Left lung (tissue), 10 donors: Measurements from ENCODE around the gene LIM2. TPM values are rescaled to one million over a fixed set of nuclear protein-coding genes. Genes with fewer than 3 reads are reported as not detected.

Experiments used
- ATAC-seq: fragments of 200-7000 bp; cut with Tn5 transposase; one replicate; pipeline ENCODE4 v1.9.1; 2020; ENCODE audit warnings: moderate library complexity
- DNase-seq, 4 donors: peaks; one replicate each; pipeline ENCODE4 v3.0.0-alpha.2; 2013 to 2020
- H3K27ac ChIP-seq, 2 donors: fragments of 200-600 bp; sonication (generic) in 1 of 2; one replicate each; pipeline versions ENCODE4 v1.5.0 to v1.8.0; 2020 to 2021
- H3K27me3 ChIP-seq, 2 donors: fragments of 200-600 bp; sonication (generic) in 1 of 2; one replicate each; pipeline versions ENCODE4 v1.5.0 to v1.8.0; 2020 to 2021
- H3K36me3 ChIP-seq, 2 donors: fragments of 200-600 bp; sonication (generic) in 1 of 2; one replicate each; pipeline versions ENCODE4 v1.5.0 to v1.8.0; 2020 to 2021
- H3K4me1 ChIP-seq, 2 donors: fragments of 200-600 bp; one replicate each; pipeline ENCODE4 v1.8.0; 2021
- H3K4me3 ChIP-seq, 2 donors: fragments of 200-600 bp; sonication (generic) in 1 of 2; one replicate each; pipeline versions ENCODE4 v1.5.0 to v1.8.0; 2020 to 2021; ENCODE audit warnings: mild to moderate bottlenecking in 1 of 2
- H3K9me3 ChIP-seq, 2 donors: fragments of 200-600 bp; sonication (generic) in 1 of 2; one replicate each; pipeline versions ENCODE4 v1.5.0 to v1.8.0; 2020 to 2021
- intact Hi-C, 2 donors: fragments of 100-400 bp; cut with DNase I; formaldehyde crosslinking; loops; one replicate each; pipeline versions ENCODE4 v1.11.2 to v1.14.2; 2022
- polyA plus RNA-seq, 6 donors: library from polyadenylated mRNA; unstranded; fragments of 120-200 nt; gene quantifications; one replicate each; pipeline ENCODE4 v1.2.1, GENCODE V29; 2013; ENCODE audit not compliant: insufficient read length in 6 of 6
- total RNA-seq, 2 donors: library from RNA; stranded (reverse); fragmentation: NEBNext Ultra II Directional; extraction: Animal tissue kit (Norgen Biotek cat#: 25700); gene quantifications; one replicate each; pipeline ENCODE4 v1.2.1, GENCODE V29; 2021
- TF ChIP-seq, protein P1 (sequence below), 2 donors: fragments of 200-600 bp; sonication (generic) in 1 of 2; IDR thresholded peaks; one replicate each; pipeline versions ENCODE4 v1.5.0 to v1.8.0; 2021; ENCODE audit warnings: antibody characterized with exemption in 2 of 2
- donor health status: DM: no; HTN: yes; CAD: no.
- donor health status: DM: no; HTN: no; CAD: no.

LIM2 gene
- total and polyA plus RNA-seq, 8 donors, result not detected

DNA sequence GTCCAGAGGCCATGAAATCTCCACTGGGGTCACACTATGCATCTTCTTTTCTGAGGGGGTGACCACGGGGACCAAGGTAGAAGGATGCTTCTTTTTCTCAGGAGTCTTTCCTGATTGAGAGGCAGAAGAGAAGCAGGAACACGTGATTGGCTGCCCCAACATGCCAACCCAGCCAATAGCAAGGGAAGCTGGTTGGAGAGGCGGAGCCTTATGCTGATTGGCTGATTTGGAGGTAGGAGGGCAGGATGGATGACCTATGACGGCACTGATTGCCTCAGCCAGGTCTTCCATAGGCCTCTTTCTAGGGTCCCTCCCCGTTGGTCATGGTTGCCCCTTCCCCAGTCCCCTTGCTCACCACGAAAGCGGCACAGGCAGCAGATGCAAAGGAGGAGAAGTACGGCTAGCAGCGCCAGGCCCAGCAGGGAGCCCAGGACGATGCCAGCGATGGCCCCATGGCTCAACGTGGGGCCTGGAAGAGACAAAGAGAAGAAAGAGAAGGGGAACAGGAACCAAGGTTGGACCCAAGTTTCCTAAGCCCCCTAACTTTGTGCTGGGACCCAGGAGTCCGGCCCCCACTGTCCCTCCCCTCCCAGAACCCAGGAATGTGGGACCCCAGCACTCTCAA is 53.8 kb downstream of the LIM2 start:
- no peak overlapping the region for H3K4me3 ChIP-seq
- no peaks in the 10 kb centered on the region for H3K9me3 ChIP-seq
- DNase-seq (no peak), ATAC-seq (no peak)
- H3K36me3 ChIP-seq, result no peaks in the 10 kb centered on the region
- no peak overlapping the region for H3K27ac ChIP-seq
- H3K27me3 ChIP-seq, result peaks cover 0 to 17% of the 10 kb centered on the region in 2 donors
- TF ChIP-seq, protein P1, sequence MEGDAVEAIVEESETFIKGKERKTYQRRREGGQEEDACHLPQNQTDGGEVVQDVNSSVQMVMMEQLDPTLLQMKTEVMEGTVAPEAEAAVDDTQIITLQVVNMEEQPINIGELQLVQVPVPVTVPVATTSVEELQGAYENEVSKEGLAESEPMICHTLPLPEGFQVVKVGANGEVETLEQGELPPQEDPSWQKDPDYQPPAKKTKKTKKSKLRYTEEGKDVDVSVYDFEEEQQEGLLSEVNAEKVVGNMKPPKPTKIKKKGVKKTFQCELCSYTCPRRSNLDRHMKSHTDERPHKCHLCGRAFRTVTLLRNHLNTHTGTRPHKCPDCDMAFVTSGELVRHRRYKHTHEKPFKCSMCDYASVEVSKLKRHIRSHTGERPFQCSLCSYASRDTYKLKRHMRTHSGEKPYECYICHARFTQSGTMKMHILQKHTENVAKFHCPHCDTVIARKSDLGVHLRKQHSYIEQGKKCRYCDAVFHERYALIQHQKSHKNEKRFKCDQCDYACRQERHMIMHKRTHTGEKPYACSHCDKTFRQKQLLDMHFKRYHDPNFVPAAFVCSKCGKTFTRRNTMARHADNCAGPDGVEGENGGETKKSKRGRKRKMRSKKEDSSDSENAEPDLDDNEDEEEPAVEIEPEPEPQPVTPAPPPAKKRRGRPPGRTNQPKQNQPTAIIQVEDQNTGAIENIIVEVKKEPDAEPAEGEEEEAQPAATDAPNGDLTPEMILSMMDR (IDR thresholded peaks at IDR 0.05), result no peak
- peaks cover 0 to 9% of the 10 kb centered on the region in 2 donors for H3K4me1 ChIP-seq
- intact Hi-C loops, result no loop called here

- intact Hi-C loops, result no loop called here
- no peaks in the 10 kb centered on the region for H3K9me3 ChIP-seq
- H3K4me1 ChIP-seq, result peaks cover 4 to 12% of the 10 kb centered on the region in 2 donors
- DNase-seq, result no peak
- H3K4me3 ChIP-seq, result no peak overlapping the region
- H3K36me3 ChIP-seq, result no peaks in the 10 kb centered on the region
- peaks cover 20 to 39% of the 10 kb centered on the region in 2 donors for H3K27me3 ChIP-seq
- no peak overlapping the region for H3K27ac ChIP-seq
- TF ChIP-seq, protein P1 (IDR thresholded peaks at IDR 0.05), result no peak
- ATAC-seq, result no peak
Observed at GRCh38 chr19:51331716-51332115, 56.1 kb downstream of the LIM2 start.

GRCh38 chr19:51331193-51331592 is 56.6 kb downstream of the LIM2 start:
- peaks cover 4 to 12% of the 10 kb centered on the region in 2 donors for H3K4me1 ChIP-seq
- TF ChIP-seq, protein P1 (IDR thresholded peaks at IDR 0.05), result no peak
- intact Hi-C loops, result no loop called here
- no peak for ATAC-seq
- H3K27ac ChIP-seq, result no peak overlapping the region
- no peak overlapping the region for H3K4me3 ChIP-seq
- peaks cover 22 to 44% of the 10 kb centered on the region in 2 donors for H3K27me3 ChIP-seq
- no peaks in the 10 kb centered on the region for H3K36me3 ChIP-seq
- DNase-seq, result no peak
- no peaks in the 10 kb centered on the region for H3K9me3 ChIP-seq

DNA sequence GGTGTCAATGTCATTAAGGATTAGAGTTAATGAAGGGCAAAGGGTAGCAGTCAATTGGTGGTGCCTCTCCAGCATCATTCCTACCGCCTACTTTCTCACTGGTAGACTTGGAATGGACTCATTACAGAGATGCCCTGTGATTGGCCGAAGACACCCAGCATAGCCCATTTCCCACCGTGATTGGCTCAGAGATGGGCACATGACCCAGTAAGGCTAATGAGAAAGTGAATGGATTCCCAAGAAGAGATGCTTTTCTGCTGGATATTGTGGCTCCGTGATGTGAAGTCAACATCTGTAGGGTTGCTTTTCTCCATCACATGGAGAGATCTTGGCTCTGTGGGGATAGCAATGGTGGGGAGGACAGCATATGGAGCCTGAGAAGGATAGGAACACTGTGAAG is 57.4 kb downstream of the LIM2 start:
- DNase-seq, result no peak
- H3K27ac ChIP-seq, result no peak overlapping the region
- H3K9me3 ChIP-seq, result no peaks in the 10 kb centered on the region
- H3K36me3 ChIP-seq, result no peaks in the 10 kb centered on the region
- peaks cover 22 to 53% of the 10 kb centered on the region in 2 donors for H3K27me3 ChIP-seq
- intact Hi-C loops, result no loop called here
- peaks cover 4 to 12% of the 10 kb centered on the region in 2 donors for H3K4me1 ChIP-seq
- no peak for ATAC-seq
- no peak overlapping the region for H3K4me3 ChIP-seq
- TF ChIP-seq, protein P1 (IDR thresholded peaks at IDR 0.05), result no peak

Other genes starting within 250 kb of the LIM2 start
- 10 to 100 TPM in 1 of 2 donors, 1 to 10 TPM in 1; 7.3 to 10.4 TPM for gene SIGLEC7, start 245.7 kb downstream of the LIM2 start, total RNA-seq
- under 1 TPM; 0.63 to 0.91 (median 0.76) TPM for gene SIGLEC7, start 245.7 kb downstream of the LIM2 start, polyA plus RNA-seq
- gene CD33, start 162.9 kb downstream of the LIM2 start, total RNA-seq, result 10 to 100 TPM; 15.7 to 26.4 TPM
- gene CD33, start 162.9 kb downstream of the LIM2 start, polyA plus RNA-seq, result 1 to 10 TPM; 3.3 to 4.5 (median 4.1) TPM
- gene SIGLECL1, start 136.9 kb downstream of the LIM2 start, total RNA-seq, result not detected
- gene SIGLECL1, start 136.9 kb downstream of the LIM2 start, polyA plus RNA-seq, result not detected
- not detected for gene IGLON5, start 76.3 kb downstream of the LIM2 start, total RNA-seq
- gene IGLON5, start 76.3 kb downstream of the LIM2 start, polyA plus RNA-seq, result 1 to 10 TPM; 1.0 to 4.1 (median 2.3) TPM
- 1 to 10 TPM; 3.5 to 4.1 TPM for gene VSIG10L, start 45.8 kb downstream of the LIM2 start, total RNA-seq
- 1 to 10 TPM; 3.5 to 5.2 (median 3.7) TPM for gene VSIG10L, start 45.8 kb downstream of the LIM2 start, polyA plus RNA-seq
- gene ETFB, start 21.6 kb downstream of the LIM2 start, total RNA-seq, result 10 to 100 TPM; 72.4 to 89.6 TPM
- gene ETFB, start 21.6 kb downstream of the LIM2 start, polyA plus RNA-seq, result 10 to 100 TPM; 41.5 to 51.1 (median 45.9) TPM
- 1 to 10 TPM; 1.4 to 1.6 TPM for gene CLDND2, start 19.0 kb downstream of the LIM2 start, total RNA-seq
- gene CLDND2, start 19.0 kb downstream of the LIM2 start, polyA plus RNA-seq, result 1 to 10 TPM in 5 of 6 donors, under 1 TPM in 1; 0.92 to 1.9 (median 1.4) TPM
- gene NKG7, start 15.3 kb downstream of the LIM2 start, total RNA-seq, result 10 to 100 TPM; 15.2 to 50.1 TPM
- gene NKG7, start 15.3 kb downstream of the LIM2 start, polyA plus RNA-seq, result 1 to 10 TPM; 2.8 to 7.6 (median 5.2) TPM
- gene C19orf84, start 2.6 kb upstream of the LIM2 start, total RNA-seq, result under 1 TPM in 1 of 2 donors, not detected in 1; 0.29 TPM
- gene C19orf84, start 2.6 kb upstream of the LIM2 start, polyA plus RNA-seq, result under 1 TPM in 3 of 6 donors, not detected in 3; 0.25 to 0.34 (median 0.29) TPM
- gene SIGLEC10, start 29.7 kb upstream of the LIM2 start, total RNA-seq, result 100 to 1,000 TPM in 1 of 2 donors, 1 to 10 TPM in 1; 5.2 to 119 TPM
- gene SIGLEC10, start 29.7 kb upstream of the LIM2 start, polyA plus RNA-seq, result 1 to 10 TPM; 1.3 to 2.1 (median 1.5) TPM
- under 1 TPM; 0.87 to 0.99 TPM for gene SIGLEC8, start 70.5 kb upstream of the LIM2 start, total RNA-seq
- under 1 TPM in 2 of 6 donors, not detected in 4; 0.04 to 0.06 TPM for gene SIGLEC8, start 70.5 kb upstream of the LIM2 start, polyA plus RNA-seq
- gene CEACAM18, start 90.6 kb upstream of the LIM2 start, total RNA-seq, result not detected
- gene CEACAM18, start 90.6 kb upstream of the LIM2 start, polyA plus RNA-seq, result not detected
- 1 to 10 TPM; 1.3 to 1.9 TPM for gene SIGLEC12, start 113.8 kb upstream of the LIM2 start, total RNA-seq
- gene SIGLEC12, start 113.8 kb upstream of the LIM2 start, polyA plus RNA-seq, result under 1 TPM in 3 of 6 donors, not detected in 3; 0.10 to 0.39 (median 0.34) TPM
- gene SIGLEC6, start 143.7 kb upstream of the LIM2 start, total RNA-seq, result 1 to 10 TPM; 1.0 to 3.2 TPM
- gene SIGLEC6, start 143.7 kb upstream of the LIM2 start, polyA plus RNA-seq, result under 1 TPM in 5 of 6 donors, not detected in 1; 0.10 to 0.42 (median 0.24) TPM
- gene ZNF175, start 183.3 kb upstream of the LIM2 start, total RNA-seq, result 10 to 100 TPM in 1 of 2 donors, 1 to 10 TPM in 1; 9.4 to 13.3 TPM
- 10 to 100 TPM; 16.4 to 22.1 (median 18.1) TPM for gene ZNF175, start 183.3 kb upstream of the LIM2 start, polyA plus RNA-seq
- gene SIGLEC5, start 242.4 kb upstream of the LIM2 start, total RNA-seq, result 10 to 100 TPM in 1 of 2 donors, not detected in 1; 11.0 TPM
- gene SIGLEC5, start 242.4 kb upstream of the LIM2 start, polyA plus RNA-seq, result under 1 TPM in 4 of 6 donors, not detected in 2; 0.50 to 0.56 (median 0.53) TPM